Activated naive CD4-positive, alpha-beta T cell (primary cell): ENCODE data around the gene SIGLEC1.
A peak's percentile ranks its signal among the peaks of the same experiment; 100 is the strongest.

Experiments
- DNase-seq, 4 experiments: peaks; one replicate each; lab custom pipeline; 2025; lab: John Stamatoyannopoulos, UW

Gene SIGLEC1

GRCh38 chr20:3728876-3729275 lies 16.5 kb upstream of the SIGLEC1 start:
- DNase-seq: no peak

GRCh38 chr20:3728354-3728753 lies 16.0 kb upstream of the SIGLEC1 start:
- DNase-seq: no peak

DNA sequence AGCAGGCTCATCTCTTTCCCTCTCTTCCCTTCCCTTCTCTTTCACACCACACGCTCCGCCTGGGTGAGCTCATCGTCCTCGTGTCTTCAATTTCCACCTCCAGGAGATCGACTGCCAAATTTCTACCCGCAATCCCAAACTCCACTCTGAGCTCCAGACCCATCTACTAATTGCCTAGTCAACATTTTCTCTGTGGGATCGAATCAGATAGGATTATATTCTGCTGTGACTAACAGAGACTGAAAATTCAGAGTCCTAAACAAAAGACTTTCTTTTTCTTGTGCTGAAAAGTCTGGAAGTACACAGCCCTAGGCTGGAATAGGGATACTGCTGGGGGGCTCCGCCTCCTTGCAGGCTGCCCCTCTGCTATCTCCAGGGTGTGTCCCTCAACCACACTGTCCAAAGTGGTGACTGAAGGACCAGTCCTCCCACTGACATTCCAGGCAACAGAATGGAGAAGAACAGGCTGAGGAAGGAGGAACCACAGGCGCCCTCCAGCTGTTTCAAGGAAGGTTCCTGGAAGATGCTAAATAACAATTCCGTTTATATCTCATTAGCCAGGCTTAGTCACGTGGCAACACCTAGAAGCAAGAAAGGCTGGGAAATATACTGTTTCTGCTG lies 15.1 kb upstream of the SIGLEC1 start:
- no peak for DNase-seq

DNA sequence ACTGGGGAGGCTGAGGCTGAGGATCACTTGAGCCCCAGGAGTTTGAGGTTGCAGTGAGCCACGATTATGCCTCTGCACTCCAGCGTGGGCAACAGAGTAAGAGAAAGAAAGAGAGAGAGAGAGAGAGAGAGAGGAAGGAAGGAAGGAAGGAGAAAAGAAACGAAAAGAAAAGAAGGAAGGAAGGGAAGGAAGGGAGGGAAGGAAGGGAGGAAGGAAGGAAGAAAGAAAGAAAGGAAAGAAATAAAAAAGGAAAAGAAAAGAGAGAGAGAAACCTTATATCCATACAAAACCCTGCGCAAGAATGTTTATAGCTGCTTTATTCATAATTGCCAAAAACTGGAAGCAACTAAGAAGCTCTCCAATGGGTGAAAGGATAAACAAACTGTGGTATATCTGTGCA lies 12.0 kb upstream of the SIGLEC1 start:
- no peak for DNase-seq

DNA sequence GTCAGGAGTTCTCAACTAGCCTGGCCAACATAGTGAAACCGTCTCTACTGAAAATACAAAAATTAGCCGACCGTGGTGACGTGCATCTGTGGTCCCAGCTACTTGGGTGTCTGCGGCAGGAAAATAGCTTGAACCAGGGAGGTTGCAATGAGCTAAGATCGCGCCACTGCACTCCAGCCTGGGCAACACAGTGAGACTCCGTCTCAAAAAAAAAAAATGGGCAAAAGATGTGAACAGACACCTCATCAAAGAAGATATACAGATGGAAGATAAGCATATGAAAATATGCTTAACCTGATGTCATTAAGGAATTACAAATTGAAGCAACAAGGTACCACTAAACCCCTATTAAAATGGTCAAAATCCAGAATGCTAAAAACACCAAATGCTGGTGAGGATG lies 10.9 kb upstream of the SIGLEC1 start:
- DNase-seq: no peak

DNA sequence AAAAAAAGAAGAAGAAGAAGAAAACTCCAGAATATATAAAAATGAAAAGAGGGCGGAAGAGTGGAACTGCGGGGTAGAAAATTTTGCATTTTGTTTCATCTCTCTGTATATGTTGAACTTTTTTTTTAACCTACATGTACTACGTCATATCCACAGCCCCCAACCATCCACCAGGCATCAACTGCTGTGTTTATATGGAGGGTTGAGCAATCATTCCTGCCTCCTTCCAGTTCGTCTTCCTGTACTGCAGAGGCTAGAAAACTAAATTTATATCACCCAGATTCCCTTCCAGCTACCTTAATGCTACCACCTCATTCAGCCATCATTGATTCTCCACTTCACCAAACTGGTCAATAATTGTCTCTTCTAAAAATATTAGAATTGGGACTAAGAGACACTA lies 9.5 kb upstream of the SIGLEC1 start:
- DNase-seq: no peak

GRCh38 chr20:3720626-3721025 lies 8.2 kb upstream of the SIGLEC1 start:
- no peak for DNase-seq

GRCh38 chr20:3720068-3720467 lies 7.7 kb upstream of the SIGLEC1 start:
- DNase-seq: no peak

GRCh38 chr20:3719046-3719445 lies 6.6 kb upstream of the SIGLEC1 start:
- DNase-seq: no peak

DNA sequence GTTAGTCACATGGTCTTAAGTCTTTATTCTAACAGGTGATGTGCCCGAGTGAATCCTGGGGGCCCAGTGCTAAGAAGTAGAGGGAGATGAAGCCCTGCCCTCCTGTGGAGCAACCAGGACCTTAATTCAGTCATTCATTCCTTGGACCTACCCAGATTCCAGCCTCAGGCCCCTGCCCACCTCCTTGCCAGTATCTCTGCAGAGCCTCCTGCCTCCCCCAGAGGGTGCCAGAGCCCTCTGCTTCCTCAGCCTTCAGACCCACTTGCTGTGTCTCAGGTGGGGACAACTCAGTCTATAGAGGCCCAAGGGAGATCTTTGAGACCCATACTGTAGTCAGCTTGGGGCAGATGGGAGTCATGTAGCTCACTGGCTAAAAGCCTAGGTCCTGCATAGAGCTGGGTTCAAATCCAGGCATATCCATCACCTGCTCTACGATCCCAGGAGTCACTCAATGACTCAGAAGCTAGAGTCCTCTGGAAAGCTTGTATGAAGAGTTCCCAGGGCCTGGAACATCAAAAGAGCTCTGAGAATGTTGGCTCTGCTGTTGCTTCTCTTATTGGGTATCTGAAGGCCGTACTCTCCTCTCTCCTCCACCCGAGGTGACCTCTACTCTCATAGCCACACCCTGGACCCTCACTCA lies 3.9 kb upstream of the SIGLEC1 start:
- no peak for DNase-seq

- no peak for DNase-seq
Observed at GRCh38 chr20:3714092-3714491, 1.7 kb upstream of the SIGLEC1 start.

DNA sequence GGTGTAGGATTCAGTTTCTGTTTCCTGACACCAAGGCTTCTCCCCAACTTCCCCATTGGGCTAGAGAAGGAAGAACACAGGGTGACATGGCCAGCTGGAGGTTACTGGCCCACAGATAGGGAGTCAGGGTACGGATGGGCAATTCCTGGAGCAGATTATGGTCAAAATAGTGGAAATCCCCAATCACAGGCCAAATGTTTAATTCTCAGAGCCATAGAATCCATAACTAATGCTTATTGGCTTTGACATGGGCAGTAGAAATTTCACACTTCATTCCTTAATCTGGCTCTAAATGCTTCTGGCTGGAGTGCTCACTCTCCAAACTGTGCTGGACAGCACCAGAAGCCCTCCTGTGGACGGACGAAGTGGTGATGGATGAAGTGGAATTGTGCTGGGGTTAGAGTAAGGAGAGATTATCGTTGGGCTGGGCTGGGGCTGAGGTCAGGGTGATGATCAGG lies 887 bp downstream of the SIGLEC1 start:
- DNase-seq: no peak

DNA sequence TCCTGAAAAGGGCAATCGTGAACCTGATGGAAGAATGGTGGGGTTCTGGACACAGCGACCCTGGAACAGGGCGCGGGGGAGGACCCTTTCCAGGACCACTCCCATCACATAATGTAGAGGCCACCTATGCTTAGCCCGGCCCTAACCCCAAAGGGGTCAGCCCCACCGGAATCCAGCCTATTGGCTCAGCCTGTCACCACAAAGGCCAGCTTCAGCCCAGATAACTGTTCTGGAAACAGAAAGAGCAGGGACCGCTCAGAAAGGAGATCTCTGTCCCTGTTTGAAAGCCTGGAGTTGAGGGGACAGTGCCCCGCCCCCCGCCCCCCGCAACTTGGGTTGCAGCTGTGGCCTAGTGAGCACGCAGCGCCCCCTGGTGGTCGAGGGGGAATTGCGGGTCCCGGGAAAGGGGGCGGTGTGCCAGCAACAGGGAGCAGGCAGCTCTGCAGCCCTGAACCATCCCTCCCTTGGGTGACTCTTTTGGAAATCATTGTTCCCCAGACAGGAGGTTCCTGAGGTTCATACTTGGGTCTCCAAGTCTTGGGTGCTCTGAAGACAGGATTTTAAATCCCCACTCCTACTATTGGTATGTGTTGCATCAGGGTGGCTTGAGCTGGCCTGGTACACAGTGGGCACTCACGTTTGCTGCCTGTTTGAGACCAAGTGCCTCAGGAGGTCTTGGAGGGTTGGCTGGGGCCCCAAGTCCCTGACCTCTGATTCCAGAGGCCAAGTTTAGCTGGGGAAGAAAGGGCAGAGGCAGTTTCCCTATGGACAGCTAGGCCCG lies 1.5 kb downstream of the SIGLEC1 start:
- peak; percentile 48 to 74 (median 70) for DNase-seq

DNA sequence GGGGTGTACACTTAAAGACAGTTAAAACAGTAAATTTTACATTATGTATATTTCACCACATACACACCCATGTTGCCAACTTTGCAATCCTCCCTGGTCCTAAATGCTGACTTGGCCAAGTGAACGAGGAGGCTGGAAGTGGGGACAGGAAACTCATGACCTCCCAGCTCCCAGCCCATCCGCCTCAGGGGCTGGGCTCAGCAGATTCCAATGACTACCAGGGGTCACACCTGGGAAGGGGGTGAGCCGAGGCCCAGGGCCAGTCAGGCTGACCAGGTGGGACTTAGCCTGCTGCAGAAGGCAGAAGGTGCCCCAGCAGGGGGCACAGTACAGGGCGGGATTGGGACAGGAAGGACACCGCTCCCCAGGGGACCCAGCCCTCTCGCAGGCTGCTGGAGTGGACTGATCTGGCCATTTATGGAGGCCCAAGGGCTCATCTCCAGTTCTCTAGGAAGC lies 2.4 kb downstream of the SIGLEC1 start:
- no peak for DNase-seq

DNA sequence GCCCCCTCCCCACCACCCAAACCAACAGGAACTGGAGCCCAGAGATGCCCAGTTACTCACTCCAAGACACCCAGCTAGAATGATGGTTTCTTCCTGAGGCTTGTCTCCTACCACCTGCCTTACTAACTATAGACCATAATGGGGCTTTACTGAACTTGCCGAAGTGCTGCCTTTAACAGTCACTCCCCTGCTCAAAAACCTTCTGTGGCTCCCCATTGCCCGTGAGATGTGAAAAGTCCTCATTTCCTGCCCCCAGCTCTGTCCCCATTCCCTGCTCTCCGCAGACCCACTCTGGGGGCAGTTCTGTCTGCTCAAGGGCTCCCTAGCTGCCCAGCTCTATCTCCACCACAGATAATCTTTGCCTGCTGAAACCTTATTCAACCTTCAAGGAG lies 4.9 kb downstream of the SIGLEC1 start:
- no peak for DNase-seq

GRCh38 chr20:3706774-3707507 lies 5.5 kb downstream of the SIGLEC1 start:
- DNase-seq: no peak

- no peak for DNase-seq
Observed at GRCh38 chr20:3705970-3706739, 6.2 kb downstream of the SIGLEC1 start.

DNA sequence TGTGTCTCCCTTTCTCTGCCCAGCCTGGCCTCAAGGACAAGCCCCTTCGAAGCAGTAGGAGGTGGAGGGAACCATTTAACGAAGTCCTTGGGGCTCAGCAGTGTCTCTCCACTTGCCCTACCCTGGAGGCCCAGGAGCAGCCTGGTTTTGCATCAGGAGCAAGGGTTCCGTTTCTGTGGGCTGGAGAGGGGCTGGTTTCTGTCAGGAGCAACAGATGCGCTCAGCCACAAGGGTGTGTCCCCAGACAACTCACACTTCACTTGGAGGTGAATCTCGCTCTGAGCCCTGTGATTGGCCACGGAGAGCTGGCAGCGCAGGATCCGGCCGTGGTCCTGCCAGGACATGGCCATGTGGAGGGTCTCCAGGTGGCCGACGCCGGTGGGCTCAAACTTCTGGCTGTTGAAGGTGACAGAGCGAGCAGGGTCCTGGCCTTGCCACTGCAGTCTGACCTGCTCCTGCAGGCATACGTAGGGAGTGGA lies 6.9 kb downstream of the SIGLEC1 start:
- no peak for DNase-seq

DNA sequence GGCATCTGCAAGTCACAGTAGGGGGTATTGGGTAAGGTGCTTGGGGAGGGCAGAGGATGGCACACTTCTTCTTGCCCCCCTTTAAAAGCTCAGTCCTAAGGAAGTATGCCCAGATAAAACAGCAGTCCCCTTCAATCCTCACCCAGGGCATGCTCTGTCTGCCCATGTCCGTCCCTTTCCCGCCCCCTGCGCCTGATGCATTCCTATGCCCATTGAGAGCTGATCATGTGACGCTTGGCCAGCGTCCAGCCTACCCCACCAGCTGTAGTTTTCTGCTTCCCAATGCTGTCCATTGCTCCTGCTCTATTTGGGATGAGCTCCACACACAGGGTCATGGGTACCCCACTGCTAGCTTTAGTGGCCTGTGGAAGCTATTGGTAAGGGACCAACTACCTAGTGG lies 8.3 kb downstream of the SIGLEC1 start:
- DNase-seq: no peak

DNA sequence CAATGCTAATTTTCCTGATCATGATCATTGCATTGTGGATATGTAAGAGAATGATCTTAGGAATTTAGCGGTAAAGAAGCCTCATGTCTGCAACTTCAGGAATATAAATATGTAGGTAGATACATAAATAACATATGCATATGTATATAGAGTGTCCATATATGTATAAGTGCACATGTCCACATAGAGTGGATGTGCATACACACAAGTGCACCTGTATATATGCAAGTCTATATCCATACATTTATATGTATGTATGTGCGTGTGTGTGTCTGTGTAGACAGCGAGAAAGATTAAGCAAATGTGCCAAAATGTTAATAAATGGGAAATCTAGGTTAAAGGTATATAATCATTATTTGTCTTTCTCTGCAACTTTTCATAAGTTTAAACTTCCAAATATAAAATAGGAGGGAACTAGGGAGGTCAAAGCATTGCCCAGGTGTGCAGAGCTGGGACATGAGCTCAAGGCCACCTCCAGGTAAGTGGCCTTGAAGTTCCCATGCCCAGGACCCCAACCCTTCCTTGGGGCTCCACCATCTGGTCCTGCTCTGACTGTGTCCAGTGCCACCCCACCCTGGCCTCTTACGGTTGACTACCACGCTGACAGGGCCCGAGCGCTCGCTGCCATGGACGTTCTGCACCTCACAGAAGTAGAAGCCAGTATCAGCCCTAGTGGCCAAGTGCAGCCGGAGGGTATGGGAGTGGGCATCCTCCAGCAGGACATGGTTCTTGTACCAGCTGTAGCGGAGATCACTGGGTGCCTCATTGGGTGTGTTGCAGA lies 9.6 kb downstream of the SIGLEC1 start:
- DNase-seq: no peak
